ENCODE measurements around the gene ATP1A1. TPM values are rescaled to one million over a fixed set of nuclear protein-coding genes. Genes with fewer than 3 reads are reported as not detected.

Gene ATP1A1
- total and polyA plus RNA-seq, 4 donors = 68.6 to 128 (median 82.6) TPM

- H3K9ac ChIP-seq (ENCODE audit: low read depth in 1 of 2, low read length in 2 of 2) = no peak overlapping the region
- WGBS = 57% methylated on average over 1 of the region's 1 CpG
- H3K36me3 ChIP-seq (ENCODE audit: control insufficient read depth in 4 of 4, insufficient read depth in 3 of 4, low read depth in 1 of 4, low read length in 3 of 4) = peaks cover 11 to 77% (median 59%) of the 10 kb centered on the region in 4 donors
- H3K4me1 ChIP-seq (ENCODE audit: control insufficient read depth in 4 of 4, insufficient read depth in 4 of 4, low read length in 3 of 4) = peaks cover 3 to 42% (median 24%) of the 10 kb centered on the region in 4 donors
- H3K27ac ChIP-seq (ENCODE audit: low read depth in 1 of 2, low read length in 2 of 2) = no peak overlapping the region
- TF ChIP-seq HNF4A (conservative IDR thresholded peaks at IDR 0.05) = no peak
- no peak for TF ChIP-seq MAX (IDR thresholded peaks at IDR 0.05)
- TF ChIP-seq TAF1 (conservative IDR thresholded peaks at IDR 0.05) = no peak
- no peak for TF ChIP-seq ZBTB33 (IDR thresholded peaks at IDR 0.05)
- no peak for TF ChIP-seq RXRA (IDR thresholded peaks at IDR 0.05)
- no peak for TF ChIP-seq EGR1 (IDR thresholded peaks at IDR 0.05; ENCODE audit: low read depth in 2 of 2)
- TF ChIP-seq GABPA (IDR thresholded peaks at IDR 0.05 in 1 of 2, conservative IDR thresholded peaks at IDR 0.05 in 1 of 2) = no peak
- no peak for TF ChIP-seq RAD21 (IDR thresholded peaks at IDR 0.05)
- no peak for TF ChIP-seq ATF3 (IDR thresholded peaks at IDR 0.05)
- no peak for TF ChIP-seq CTCF (IDR thresholded peaks at IDR 0.05; ENCODE audit: low read depth, low read length, missing input control)
- no peak for DNase-seq (ENCODE audit: low spot score)
- no peak overlapping the region for H3K4me3 ChIP-seq (ENCODE audit: low read depth in 1 of 3, low read length in 3 of 3)
- no peaks in the 10 kb centered on the region for H3K9me3 ChIP-seq (ENCODE audit: control insufficient read depth in 4 of 4, low read length in 3 of 4)
- H3K27me3 ChIP-seq (ENCODE audit: control insufficient read depth in 4 of 4, insufficient read depth in 4 of 4, low read length in 3 of 4) = no peaks in the 10 kb centered on the region
Measured at GRCh38 chr1:116391185-116391584, 18.1 kb downstream of the ATP1A1 start.

- no peaks in the 10 kb centered on the region for H3K27me3 ChIP-seq (ENCODE audit: control insufficient read depth in 4 of 4, insufficient read depth in 4 of 4, low read length in 3 of 4)
- H3K27ac ChIP-seq (ENCODE audit: low read depth in 1 of 2, low read length in 2 of 2) = no peak overlapping the region
- H3K4me1 ChIP-seq (ENCODE audit: control insufficient read depth in 4 of 4, insufficient read depth in 4 of 4, low read length in 3 of 4) = peaks cover 3 to 33% (median 22%) of the 10 kb centered on the region in 4 donors
- no peak overlapping the region for H3K4me3 ChIP-seq (ENCODE audit: low read depth in 1 of 3, low read length in 3 of 3)
- peaks cover 16 to 84% (median 63%) of the 10 kb centered on the region in 4 donors for H3K36me3 ChIP-seq (ENCODE audit: control insufficient read depth in 4 of 4, insufficient read depth in 3 of 4, low read depth in 1 of 4, low read length in 3 of 4)
- DNase-seq (ENCODE audit: low spot score) = no peak
- H3K9ac ChIP-seq (ENCODE audit: low read depth in 1 of 2, low read length in 2 of 2) = no peak overlapping the region
- 96% methylated on average over 10 of the region's 10 CpGs for WGBS
- TF ChIP-seq RXRA (IDR thresholded peaks at IDR 0.05) (no peak), NR2F2 (IDR thresholded peaks at IDR 0.05) (no peak), HNF4G (IDR thresholded peaks at IDR 0.05) (no peak), RAD21 (IDR thresholded peaks at IDR 0.05) (no peak), EGR1 (IDR thresholded peaks at IDR 0.05; ENCODE audit: low read depth in 2 of 2) (no peak), REST (IDR thresholded peaks at IDR 0.05) (no peak), FOXA2 (IDR thresholded peaks at IDR 0.05) (no peak), GABPA (IDR thresholded peaks at IDR 0.05 in 1 of 2, conservative IDR thresholded peaks at IDR 0.05 in 1 of 2) (no peak), FOXA1 (IDR thresholded peaks at IDR 0.05) (no peak), YY1 (IDR thresholded peaks at IDR 0.05) (no peak), ZBTB33 (IDR thresholded peaks at IDR 0.05) (no peak), CTCF (IDR thresholded peaks at IDR 0.05; ENCODE audit: low read depth, low read length, missing input control) (no peak), SP1 (IDR thresholded peaks at IDR 0.05) (no peak), MAX (IDR thresholded peaks at IDR 0.05) (no peak), JUND (IDR thresholded peaks at IDR 0.05) (no peak), HNF4A (conservative IDR thresholded peaks at IDR 0.05) (no peak), TAF1 (conservative IDR thresholded peaks at IDR 0.05) (no peak)
- H3K9me3 ChIP-seq (ENCODE audit: control insufficient read depth in 4 of 4, low read length in 3 of 4) = no peaks in the 10 kb centered on the region
Measured at GRCh38 chr1:116392717-116393404, 19.8 kb downstream of the ATP1A1 start.
